IPS-11a (cell line): ENCODE data around the gene SRPK1.
"Not testable (repeated sequence)": the region's sequence is repeated elsewhere in the genome, so short reads cannot be mapped to it uniquely, and the experiment has no call there.

Experiments used
- H3K4me3 ChIP-seq: one replicate; pipeline ENCODE4 v1.5.1; 2013; ENCODE audit warnings: low read depth, low read length, control low read depth

The SRPK1 gene

GRCh38 chr6:35931873-35932272, 11.0 kb upstream of the SRPK1 start:
- not testable (repeated sequence) for H3K4me3 ChIP-seq

DNA sequence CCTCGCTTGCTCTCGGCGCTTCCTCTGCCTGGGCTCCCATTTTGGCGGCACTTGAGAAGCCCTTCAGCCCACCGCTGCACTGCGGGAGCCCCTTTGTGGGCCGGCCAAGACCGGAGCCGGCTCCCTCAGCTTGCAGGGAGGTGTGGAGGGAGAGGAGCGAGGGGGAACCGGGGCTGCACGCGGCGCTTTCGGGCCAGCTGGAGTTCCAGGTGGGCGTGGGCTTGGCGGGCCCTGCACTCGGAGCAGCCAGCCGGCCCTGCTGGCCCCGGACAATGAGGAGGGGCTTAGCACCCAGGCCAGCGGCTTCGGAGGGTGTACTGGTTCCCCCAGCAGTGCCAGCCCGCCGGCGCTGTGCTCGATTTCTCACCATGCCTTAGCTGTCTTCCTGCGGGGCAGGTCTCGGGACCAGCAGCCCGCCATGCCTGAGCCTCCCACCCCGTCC, 10.2 kb upstream of the SRPK1 start:
- H3K4me3 ChIP-seq: peak overlapping the region; percentile 27

GRCh38 chr6:35929601-35930000, 8.7 kb upstream of the SRPK1 start:
- no peak overlapping the region for H3K4me3 ChIP-seq

DNA sequence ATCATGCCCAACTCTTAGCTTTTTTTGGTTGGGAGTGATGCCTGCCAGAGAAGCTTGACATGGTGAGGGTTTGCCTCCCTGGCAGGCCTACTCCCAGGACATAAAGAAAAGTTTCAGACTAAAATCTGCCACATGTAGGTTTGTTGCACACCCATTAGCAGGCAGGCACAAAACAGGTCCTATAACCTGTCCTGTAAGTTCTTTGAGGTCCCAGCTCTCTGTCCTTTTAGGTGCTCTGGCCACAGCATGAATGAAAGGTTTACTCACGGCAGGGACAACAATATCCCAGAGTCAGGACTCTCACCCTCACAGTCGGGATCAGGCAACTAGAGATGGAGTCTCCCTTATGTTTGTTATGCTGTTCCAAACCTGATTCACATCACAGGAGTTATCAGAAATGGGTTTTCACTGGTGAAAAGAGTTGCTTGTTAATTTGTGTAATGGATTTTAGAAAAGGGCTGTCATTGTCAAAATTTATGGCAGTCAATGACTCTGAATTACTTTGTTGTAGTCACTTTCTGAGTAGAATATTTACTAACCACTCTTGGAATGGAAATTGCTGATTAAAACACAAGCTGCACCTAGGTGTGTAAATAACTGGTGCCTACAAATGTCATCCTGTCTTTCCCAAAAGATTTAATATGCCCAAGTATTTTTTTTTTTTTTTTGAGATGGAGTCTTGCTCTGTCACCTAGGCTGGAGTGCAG, 5.8 kb upstream of the SRPK1 start:
- H3K4me3 ChIP-seq: no peak overlapping the region

- H3K4me3 ChIP-seq: no peak overlapping the region
Measured at GRCh38 chr6:35925961-35926360, 5.1 kb upstream of the SRPK1 start.

GRCh38 chr6:35924146-35924545, 3.2 kb upstream of the SRPK1 start:
- H3K4me3 ChIP-seq: no peak overlapping the region

DNA sequence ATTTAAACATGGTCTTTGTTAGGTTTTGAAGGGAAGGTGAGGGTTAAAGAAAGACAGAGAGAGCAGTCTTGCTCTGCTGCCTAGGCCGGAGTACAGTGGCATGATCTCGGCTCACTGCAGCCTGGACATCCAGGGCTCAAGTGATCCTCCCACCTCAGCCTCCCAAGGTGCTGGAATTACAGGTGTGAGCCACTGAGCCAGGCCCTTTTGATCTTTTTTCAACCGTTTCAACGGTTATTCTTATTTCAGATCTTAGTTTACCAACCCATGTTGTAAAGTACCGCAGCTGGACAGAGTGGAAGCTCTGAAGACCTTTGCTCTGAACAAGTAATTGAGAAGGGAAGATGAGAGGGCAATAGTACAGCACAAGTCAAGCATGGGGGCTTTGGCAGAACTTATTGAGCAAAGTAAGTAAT, 1.2 kb upstream of the SRPK1 start:
- H3K4me3 ChIP-seq: no peak overlapping the region

DNA sequence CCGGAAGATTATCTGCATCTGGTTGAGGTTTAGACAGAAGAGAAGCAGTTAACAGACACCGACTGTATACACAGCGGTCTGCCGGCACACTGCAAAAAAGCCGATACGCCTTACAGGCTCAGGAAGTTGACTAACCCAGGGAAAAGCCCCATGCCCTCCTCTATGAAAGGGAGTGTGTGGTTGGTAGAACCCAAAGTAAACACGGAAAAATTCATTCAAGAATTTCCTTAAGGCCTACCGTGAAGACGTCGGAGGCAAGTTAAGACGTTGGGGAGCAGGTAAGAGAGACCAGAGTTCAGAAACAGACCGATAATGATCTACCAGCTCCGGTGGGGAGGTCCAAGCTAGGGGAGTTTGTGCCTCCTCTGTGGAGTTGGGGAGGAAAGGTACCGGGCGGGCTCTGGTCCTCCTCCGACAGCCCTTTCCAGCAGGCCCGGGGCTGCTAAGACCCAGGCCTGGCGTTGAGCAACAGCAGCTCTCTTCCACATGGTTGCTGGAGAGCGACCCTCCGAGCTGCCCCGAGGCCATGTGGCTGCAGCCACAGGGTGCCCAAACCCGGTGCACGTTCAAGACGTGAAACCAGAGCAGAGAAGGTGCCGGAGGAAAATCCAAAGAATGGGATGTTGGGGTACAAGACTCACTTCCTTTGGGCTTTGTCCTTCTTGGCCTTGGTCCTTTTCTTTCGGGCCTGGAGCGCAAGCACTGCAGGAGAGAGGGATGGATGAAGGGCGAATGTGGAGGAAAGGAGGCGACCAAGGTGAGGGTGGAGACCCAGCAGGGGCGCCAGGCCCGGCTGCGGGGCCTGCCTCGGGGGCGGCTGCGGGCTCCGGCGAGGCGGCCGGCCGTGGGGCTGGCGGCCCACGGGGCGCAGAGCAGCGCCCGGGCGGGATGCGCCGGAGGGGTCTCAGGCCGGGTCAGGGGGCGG, 809 bp downstream of the SRPK1 start:
- peak overlapping the region; percentile 90 for H3K4me3 ChIP-seq

- peak overlapping the region; percentile 90 for H3K4me3 ChIP-seq
Measured at GRCh38 chr6:35919085-35919826, 1.6 kb downstream of the SRPK1 start.

GRCh38 chr6:35916893-35917292, 4.0 kb downstream of the SRPK1 start:
- H3K4me3 ChIP-seq: not testable (repeated sequence)

DNA sequence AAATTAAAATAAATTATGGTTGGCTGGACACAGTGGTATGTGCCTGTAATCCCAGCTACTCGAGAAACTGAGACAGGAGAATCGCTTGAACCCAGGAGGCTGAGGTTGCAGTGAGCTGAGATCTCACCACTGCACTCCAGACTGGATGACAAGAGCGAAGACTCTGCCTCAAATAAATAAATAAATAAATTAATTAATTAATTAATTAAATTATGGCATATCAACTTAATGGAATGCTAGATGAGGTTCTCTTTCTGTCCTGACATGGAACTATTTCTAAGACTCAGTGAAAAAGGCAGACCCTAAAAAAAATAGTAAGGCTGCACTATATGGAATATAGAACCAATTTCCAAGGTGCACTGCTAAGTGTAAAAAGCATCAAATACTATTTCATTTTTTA, 4.8 kb downstream of the SRPK1 start:
- no peak overlapping the region for H3K4me3 ChIP-seq

- no peak overlapping the region for H3K4me3 ChIP-seq
Measured at GRCh38 chr6:35914536-35914935, 6.4 kb downstream of the SRPK1 start.

- H3K4me3 ChIP-seq: no peak overlapping the region
Measured at GRCh38 chr6:35911871-35912653, 8.8 kb downstream of the SRPK1 start.

DNA sequence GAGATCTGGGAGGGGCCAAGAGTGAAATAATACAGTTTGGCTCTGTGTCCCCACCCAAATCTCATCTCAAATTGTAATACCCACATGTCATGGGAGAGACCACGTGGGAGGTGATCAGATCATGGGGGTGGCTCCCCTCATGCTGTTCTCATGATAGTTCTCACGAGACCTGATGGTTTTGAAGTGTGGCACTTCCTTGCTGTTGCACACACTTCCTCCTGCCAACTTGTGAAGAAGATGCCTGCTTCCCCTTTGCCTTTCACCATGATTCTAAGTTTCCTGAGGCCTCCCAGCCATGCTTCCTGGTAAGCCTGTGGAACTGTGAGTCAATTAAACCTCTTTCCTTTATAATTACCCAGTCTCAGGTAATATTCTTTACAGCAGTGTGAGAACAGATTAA, 11.3 kb downstream of the SRPK1 start:
- not testable (repeated sequence) for H3K4me3 ChIP-seq

DNA sequence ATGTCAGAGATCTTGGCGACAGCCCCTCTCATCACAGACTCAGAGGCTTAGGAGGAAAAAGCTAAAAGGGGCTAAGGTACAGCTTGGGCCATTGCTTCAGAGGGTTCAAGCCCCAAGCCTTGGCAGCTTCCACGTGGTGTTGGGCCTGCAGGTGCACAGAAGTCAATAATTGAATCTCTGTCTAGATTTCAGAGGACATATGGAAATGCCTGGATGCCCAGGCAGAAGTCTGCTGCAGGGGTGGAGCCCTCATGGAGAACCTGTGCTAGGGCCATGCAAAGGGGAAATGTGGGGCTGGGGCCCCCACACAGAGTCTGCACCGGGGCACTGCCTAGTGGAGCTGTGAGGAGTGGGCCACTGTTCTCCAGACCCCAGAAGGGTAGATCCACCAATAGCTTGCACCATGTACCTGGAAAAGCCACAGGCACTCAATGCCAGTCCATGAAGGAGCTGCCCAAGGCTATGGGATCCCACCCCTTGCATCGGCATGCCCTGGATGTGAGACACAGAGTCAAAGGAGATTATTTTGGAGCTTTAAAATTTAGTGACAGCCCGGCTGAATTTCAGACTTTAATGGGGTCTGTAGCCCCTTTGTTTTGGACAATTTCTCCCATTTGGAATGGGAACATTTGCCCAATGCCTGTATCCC, 12.0 kb downstream of the SRPK1 start:
- not testable (repeated sequence) for H3K4me3 ChIP-seq

DNA sequence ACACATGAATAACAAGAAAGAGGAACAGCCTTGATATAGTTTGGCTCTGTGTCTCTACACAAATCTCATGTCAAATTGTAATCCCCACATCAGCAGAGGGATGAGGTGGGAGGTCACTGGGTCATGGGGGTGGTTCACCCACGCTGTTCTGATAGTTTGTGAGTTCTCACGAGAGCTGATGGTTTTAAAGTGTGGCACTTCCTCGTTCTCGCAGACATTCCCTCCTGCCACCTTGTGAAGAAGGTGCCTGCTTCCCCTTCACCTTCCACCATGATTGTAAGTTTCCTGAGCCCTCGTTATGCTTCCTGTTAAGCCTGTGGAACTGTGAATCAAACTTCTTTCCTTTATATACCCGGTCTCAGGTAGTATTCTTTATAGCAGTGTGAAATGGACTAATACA, 13.1 kb downstream of the SRPK1 start:
- H3K4me3 ChIP-seq: no peak overlapping the region

- H3K4me3 ChIP-seq: no peak overlapping the region
Measured at GRCh38 chr6:35906499-35906846, 14.4 kb downstream of the SRPK1 start.

GRCh38 chr6:35905841-35906498, 14.9 kb downstream of the SRPK1 start:
- no peak overlapping the region for H3K4me3 ChIP-seq

DNA sequence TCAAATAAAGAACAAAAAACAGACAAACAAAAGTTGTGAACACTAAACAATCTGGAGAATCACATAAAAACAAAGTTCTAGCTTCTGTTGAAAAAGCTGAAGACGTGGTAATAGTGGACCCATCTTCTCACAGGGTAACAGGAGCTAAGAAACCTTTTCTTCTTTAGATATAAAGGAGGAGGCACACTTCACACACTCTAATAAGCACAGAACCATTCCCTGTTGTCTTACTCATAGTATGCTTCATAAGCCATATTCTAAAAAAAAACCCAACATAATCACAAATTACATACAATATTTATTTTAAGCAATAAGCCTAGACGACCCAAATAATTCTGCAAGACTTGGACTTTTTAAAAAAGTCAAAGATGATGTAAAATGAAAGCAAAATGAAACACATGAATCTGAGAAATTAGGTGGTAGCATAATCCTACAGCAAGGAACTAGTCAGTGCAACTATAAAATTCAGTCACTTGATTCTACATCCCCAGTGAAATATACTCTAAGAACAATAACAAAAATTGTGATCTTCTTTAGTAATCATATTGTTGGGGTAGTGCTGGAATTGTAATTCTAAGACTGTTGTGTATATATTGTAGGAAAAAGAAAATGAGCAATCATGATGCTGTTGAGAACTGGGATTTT, 15.6 kb downstream of the SRPK1 start:
- no peak overlapping the region for H3K4me3 ChIP-seq
